ENCODE data around the gene ADAMTS3.

ADAMTS3 gene

GRCh38 chr4:72275381-72275780 is 293.6 kb downstream of the ADAMTS3 start:
- no peak for DNase-seq

- no peak for DNase-seq
Measured at GRCh38 chr4:72274251-72274650, 294.8 kb downstream of the ADAMTS3 start.

- no peak for DNase-seq
Measured at GRCh38 chr4:72255269-72255668, 313.8 kb downstream of the ADAMTS3 start.

- no peak for DNase-seq
Measured at GRCh38 chr4:72243641-72244040, 325.4 kb downstream of the ADAMTS3 start.

- DNase-seq: no peak
Measured at GRCh38 chr4:72239487-72240116, 329.4 kb downstream of the ADAMTS3 start.

All from NCI-H1092 (cell line).